ENCODE measurements around the gene DSG2. TPM values are rescaled to one million over a fixed set of nuclear protein-coding genes. Genes with fewer than 3 reads are reported as not detected.
"Not testable (repeated sequence)": the region's sequence is repeated elsewhere in the genome, so short reads cannot be mapped to it uniquely, and the experiment has no call there.

Gene DSG2
- total RNA-seq, 5 donors from 2014 or later (not counting 1 experiment from before 2014, with no cell fraction given) = 0.07 to 0.83 (median 0.53) TPM

GRCh38 chr18:31490387-31490786 is 7.6 kb upstream of the DSG2 start:
- no peak overlapping the region for H3K27ac Mint-ChIP-seq
- ATAC-seq (replicated peaks in 1 of 4) (no peak), DNase-seq (no peak)
- CTCF ChIA-PET = no interaction called here
- Histone ChIP-seq H3K36me3 (ENCODE audit: control insufficient read depth in 2 of 2, extremely low read depth in 1 of 2, insufficient read depth in 1 of 2, low read length in 1 of 2) (no peaks in the 10 kb centered on the region), H3K27me3 (replicated peaks in 1 of 2; ENCODE audit: control insufficient read depth in 2 of 2, extremely low read depth in 1 of 2, insufficient read depth in 2 of 2, low read length in 1 of 2) (no peaks in the 10 kb centered on the region), H3K4me3 (ENCODE audit: control insufficient read depth in 1 of 2, extremely low read depth in 1 of 2, low read length in 1 of 2) (no peak overlapping the region), H3K27ac (ENCODE audit: low read length) (no peak overlapping the region), H3K9me3 (no peaks in the 10 kb centered on the region), H3K4me1 (ENCODE audit: control insufficient read depth in 1 of 2, extremely low read depth in 1 of 2, insufficient read depth in 2 of 2, low read length in 2 of 2) (no peaks in the 10 kb centered on the region)
- POLR2A ChIA-PET = no interaction called here
- peaks cover 0 to 26% of the 10 kb centered on the region in 2 donors for H3K27me3 Mint-ChIP-seq
- peaks cover 0 to 2% (median 0%) of the 10 kb centered on the region in 3 donors for H3K9me3 Mint-ChIP-seq
- no CpG with 5 or more reads among the region's 1 CpG for WGBS (ENCODE audit: insufficient coverage)
- H3K4me3 Mint-ChIP-seq = no peak overlapping the region
- no peaks in the 10 kb centered on the region for H3K4me1 Mint-ChIP-seq
- no peaks in the 10 kb centered on the region for H3K36me3 Mint-ChIP-seq

- Histone ChIP-seq H3K9me3 (no peaks in the 10 kb centered on the region), H3K27ac (ENCODE audit: low read length) (no peak overlapping the region), H3K36me3 (ENCODE audit: control insufficient read depth in 2 of 2, extremely low read depth in 1 of 2, insufficient read depth in 1 of 2, low read length in 1 of 2) (no peaks in the 10 kb centered on the region), H3K4me3 (ENCODE audit: control insufficient read depth in 1 of 2, extremely low read depth in 1 of 2, low read length in 1 of 2) (no peak overlapping the region), H3K27me3 (replicated peaks in 1 of 2; ENCODE audit: control insufficient read depth in 2 of 2, extremely low read depth in 1 of 2, insufficient read depth in 2 of 2, low read length in 1 of 2) (no peaks in the 10 kb centered on the region), H3K4me1 (ENCODE audit: control insufficient read depth in 1 of 2, extremely low read depth in 1 of 2, insufficient read depth in 2 of 2, low read length in 2 of 2) (no peaks in the 10 kb centered on the region)
- DNase-seq (no peak), ATAC-seq (replicated peaks in 1 of 4) (no peak)
- H3K27ac Mint-ChIP-seq = no peak overlapping the region
- H3K27me3 Mint-ChIP-seq = peaks cover 3 to 30% of the 10 kb centered on the region in 2 donors
- CTCF ChIA-PET = no interaction called here
- POLR2A ChIA-PET = no interaction called here
- H3K36me3 Mint-ChIP-seq = no peaks in the 10 kb centered on the region
- peaks cover 0 to 2% (median 0%) of the 10 kb centered on the region in 3 donors for H3K9me3 Mint-ChIP-seq
- H3K4me1 Mint-ChIP-seq = no peaks in the 10 kb centered on the region
- no peak overlapping the region for H3K4me3 Mint-ChIP-seq
These were observed 7.1 kb upstream of the DSG2 start for GRCh38 chr18:31490833-31491232.

- Histone ChIP-seq H3K27ac (ENCODE audit: low read length) (no peak overlapping the region), H3K27me3 (replicated peaks in 1 of 2; ENCODE audit: control insufficient read depth in 2 of 2, extremely low read depth in 1 of 2, insufficient read depth in 2 of 2, low read length in 1 of 2) (no peaks in the 10 kb centered on the region), H3K9me3 (no peaks in the 10 kb centered on the region), H3K36me3 (ENCODE audit: control insufficient read depth in 2 of 2, extremely low read depth in 1 of 2, insufficient read depth in 1 of 2, low read length in 1 of 2) (no peaks in the 10 kb centered on the region), H3K4me3 (ENCODE audit: control insufficient read depth in 1 of 2, extremely low read depth in 1 of 2, low read length in 1 of 2) (no peak overlapping the region), H3K4me1 (ENCODE audit: control insufficient read depth in 1 of 2, extremely low read depth in 1 of 2, insufficient read depth in 2 of 2, low read length in 2 of 2) (no peaks in the 10 kb centered on the region)
- Mint-ChIP-seq H3K36me3 (no peaks in the 10 kb centered on the region), H3K27me3 (peaks cover 8 to 26% of the 10 kb centered on the region in 2 donors), H3K4me1 (no peaks in the 10 kb centered on the region), H3K27ac (no peak overlapping the region), H3K9me3 (peaks cover 0 to 2% (median 0%) of the 10 kb centered on the region in 3 donors), H3K4me3 (no peak overlapping the region)
- no peak for ATAC-seq (replicated peaks in 1 of 4)
- no peak for DNase-seq
- ChIA-PET CTCF (no interaction called here), POLR2A (no interaction called here)
These were observed 6.4 kb upstream of the DSG2 start for GRCh38 chr18:31491586-31491985.

- peaks cover 2 to 7% of the 10 kb centered on the region in 2 experiments for H3K27me3 ChIP-seq (replicated peaks in 1 of 2; ENCODE audit: control insufficient read depth in 2 of 2, extremely low read depth in 1 of 2, insufficient read depth in 2 of 2, low read length in 1 of 2)
- no peak overlapping the region for H3K27ac Mint-ChIP-seq
- no peaks in the 10 kb centered on the region for H3K36me3 Mint-ChIP-seq
- H3K9me3 ChIP-seq = no peaks in the 10 kb centered on the region
- no peak overlapping the region for H3K4me3 ChIP-seq (ENCODE audit: control insufficient read depth in 1 of 2, extremely low read depth in 1 of 2, low read length in 1 of 2)
- H3K27me3 Mint-ChIP-seq = peaks cover 18 to 31% of the 10 kb centered on the region in 2 donors
- no peak for ATAC-seq (replicated peaks in 1 of 4)
- POLR2A ChIA-PET = no interaction called here
- CTCF ChIA-PET = no interaction called here
- 91% methylated on average over 6 of the region's 9 CpGs for WGBS (ENCODE audit: insufficient coverage)
- H3K4me3 Mint-ChIP-seq = no peak overlapping the region
- no peak overlapping the region for H3K27ac ChIP-seq (ENCODE audit: low read length)
- H3K9me3 Mint-ChIP-seq = peaks cover 0 to 2% (median 0%) of the 10 kb centered on the region in 3 donors
- peaks cover 0 to 1% of the 10 kb centered on the region in 2 experiments for H3K4me1 ChIP-seq (ENCODE audit: control insufficient read depth in 1 of 2, extremely low read depth in 1 of 2, insufficient read depth in 2 of 2, low read length in 2 of 2)
- H3K36me3 ChIP-seq (ENCODE audit: control insufficient read depth in 2 of 2, extremely low read depth in 1 of 2, insufficient read depth in 1 of 2, low read length in 1 of 2) = no peaks in the 10 kb centered on the region
- no peak for DNase-seq
- no peaks in the 10 kb centered on the region for H3K4me1 Mint-ChIP-seq
These were observed 5.3 kb upstream of the DSG2 start for GRCh38 chr18:31492671-31493070.

- H3K4me3 ChIP-seq (ENCODE audit: control insufficient read depth in 1 of 2, extremely low read depth in 1 of 2, low read length in 1 of 2) = no peak overlapping the region
- CTCF ChIA-PET = no interaction called here
- WGBS (ENCODE audit: insufficient coverage) = no CpG with 5 or more reads among the region's 7 CpGs
- H3K27me3 ChIP-seq (replicated peaks in 1 of 2; ENCODE audit: control insufficient read depth in 2 of 2, extremely low read depth in 1 of 2, insufficient read depth in 2 of 2, low read length in 1 of 2) = peaks cover 2 to 10% of the 10 kb centered on the region in 2 experiments
- no peak for ATAC-seq (replicated peaks in 1 of 4)
- POLR2A ChIA-PET = no interaction called here
- DNase-seq = no peak
- no peaks in the 10 kb centered on the region for H3K36me3 ChIP-seq (ENCODE audit: control insufficient read depth in 2 of 2, extremely low read depth in 1 of 2, insufficient read depth in 1 of 2, low read length in 1 of 2)
- H3K27ac ChIP-seq (ENCODE audit: low read length) = no peak overlapping the region
- H3K9me3 ChIP-seq = no peaks in the 10 kb centered on the region
- Mint-ChIP-seq H3K4me1 (no peaks in the 10 kb centered on the region), H3K4me3 (no peak overlapping the region), H3K9me3 (peaks cover 0 to 2% (median 0%) of the 10 kb centered on the region in 3 donors), H3K27ac (no peak overlapping the region), H3K27me3 (peaks cover 18 to 31% of the 10 kb centered on the region in 2 donors), H3K36me3 (no peaks in the 10 kb centered on the region)
- peaks cover 0 to 4% of the 10 kb centered on the region in 2 experiments for H3K4me1 ChIP-seq (ENCODE audit: control insufficient read depth in 1 of 2, extremely low read depth in 1 of 2, insufficient read depth in 2 of 2, low read length in 2 of 2)
These were observed 4.8 kb upstream of the DSG2 start for GRCh38 chr18:31493171-31493570.

- POLR2A ChIA-PET = no interaction called here
- H3K4me1 ChIP-seq (ENCODE audit: control insufficient read depth in 1 of 2, extremely low read depth in 1 of 2, insufficient read depth in 2 of 2, low read length in 2 of 2) = peaks cover 0 to 9% of the 10 kb centered on the region in 2 experiments
- H3K27me3 ChIP-seq (replicated peaks in 1 of 2; ENCODE audit: control insufficient read depth in 2 of 2, extremely low read depth in 1 of 2, insufficient read depth in 2 of 2, low read length in 1 of 2) = peaks cover 2 to 14% of the 10 kb centered on the region in 2 experiments
- H3K27ac ChIP-seq (ENCODE audit: low read length) = no peak overlapping the region
- peaks cover 24 to 28% of the 10 kb centered on the region in 2 donors for H3K27me3 Mint-ChIP-seq
- peaks cover 0 to 4% (median 4%) of the 10 kb centered on the region in 3 donors for H3K4me1 Mint-ChIP-seq
- H3K4me3 ChIP-seq (ENCODE audit: control insufficient read depth in 1 of 2, extremely low read depth in 1 of 2, low read length in 1 of 2) = no peak overlapping the region
- DNase-seq (no peak), ATAC-seq (replicated peaks in 1 of 4) (no peak)
- H3K4me3 Mint-ChIP-seq = no peak overlapping the region
- peaks cover 0 to 2% (median 0%) of the 10 kb centered on the region in 3 donors for H3K9me3 Mint-ChIP-seq
- no peak overlapping the region for H3K27ac Mint-ChIP-seq
- no peaks in the 10 kb centered on the region for H3K36me3 ChIP-seq (ENCODE audit: control insufficient read depth in 2 of 2, extremely low read depth in 1 of 2, insufficient read depth in 1 of 2, low read length in 1 of 2)
- CTCF ChIA-PET = no interaction called here
- H3K36me3 Mint-ChIP-seq = no peaks in the 10 kb centered on the region
- no peaks in the 10 kb centered on the region for H3K9me3 ChIP-seq
These were observed 4.0 kb upstream of the DSG2 start for GRCh38 chr18:31493941-31494340.

GRCh38 chr18:31494705-31495244 is 3.2 kb upstream of the DSG2 start:
- H3K4me3 ChIP-seq (ENCODE audit: control insufficient read depth in 1 of 2, extremely low read depth in 1 of 2, low read length in 1 of 2); H3K9me3 ChIP-seq; POLR2A ChIA-PET; H3K36me3 ChIP-seq (ENCODE audit: control insufficient read depth in 2 of 2, extremely low read depth in 1 of 2, insufficient read depth in 1 of 2, low read length in 1 of 2); H3K27ac Mint-ChIP-seq; H3K4me1 Mint-ChIP-seq; CTCF ChIA-PET; H3K36me3 Mint-ChIP-seq; DNase-seq; H3K4me1 ChIP-seq (ENCODE audit: control insufficient read depth in 1 of 2, extremely low read depth in 1 of 2, insufficient read depth in 2 of 2, low read length in 2 of 2); H3K4me3 Mint-ChIP-seq; ATAC-seq (replicated peaks in 1 of 4); H3K27ac ChIP-seq (ENCODE audit: low read length); H3K9me3 Mint-ChIP-seq: not testable (repeated sequence)
- peaks cover 2 to 14% of the 10 kb centered on the region in 2 experiments for H3K27me3 ChIP-seq (replicated peaks in 1 of 2; ENCODE audit: control insufficient read depth in 2 of 2, extremely low read depth in 1 of 2, insufficient read depth in 2 of 2, low read length in 1 of 2)
- peaks cover 27 to 30% of the 10 kb centered on the region in 2 donors for H3K27me3 Mint-ChIP-seq
- WGBS (ENCODE audit: insufficient coverage) = no CpG with 5 or more reads among the region's 2 CpGs
